GM12801 (cell line): Measurements from ENCODE around the gene ABAT.

Experiments
- CTCF ChIP-seq: IDR thresholded peaks from one replicate; pipeline ENCODE4 v1.5.1; 2011; ENCODE audit warnings: control low read depth; ENCODE audit not compliant: insufficient read length; ENCODE audit errors: extremely low read depth

The ABAT gene

DNA sequence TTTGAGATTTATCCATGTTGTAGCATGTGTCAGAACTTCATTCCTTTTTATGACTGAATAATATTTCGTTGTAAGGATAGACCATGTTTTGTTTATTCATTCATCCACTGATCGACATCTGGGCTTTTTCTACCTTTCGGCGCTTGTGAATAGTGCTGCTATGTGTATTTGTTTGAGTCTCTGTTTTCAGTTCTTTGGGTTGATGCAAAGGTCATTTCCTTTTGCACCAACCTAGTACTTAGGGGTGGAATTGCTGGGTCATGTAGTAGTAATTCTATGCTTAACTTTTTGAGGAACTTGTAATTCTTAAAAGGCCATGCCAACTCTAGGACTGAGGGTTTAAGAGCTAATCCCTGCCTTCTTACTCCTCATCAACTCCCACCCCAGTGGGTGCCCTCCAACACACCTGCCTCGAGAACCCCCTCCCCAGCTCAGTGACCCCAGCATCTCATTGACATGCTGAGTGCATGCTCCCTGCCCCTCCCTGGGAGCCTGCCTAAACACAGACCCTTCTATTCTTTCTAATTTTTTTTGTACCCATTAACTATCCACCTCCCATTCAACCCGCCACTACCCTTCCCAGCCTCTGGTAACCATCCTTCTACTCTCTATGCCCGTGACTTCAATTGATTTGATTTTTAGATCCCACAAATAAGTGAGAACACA lies 51.2 kb downstream of the ABAT start:
- TF ChIP-seq CTCF = no peak

- TF ChIP-seq CTCF = no peak
Observed at GRCh38 chr16:8727131-8727806, 52.9 kb downstream of the ABAT start.

- TF ChIP-seq CTCF = no peak
Observed at GRCh38 chr16:8727857-8728618, 53.6 kb downstream of the ABAT start.

DNA sequence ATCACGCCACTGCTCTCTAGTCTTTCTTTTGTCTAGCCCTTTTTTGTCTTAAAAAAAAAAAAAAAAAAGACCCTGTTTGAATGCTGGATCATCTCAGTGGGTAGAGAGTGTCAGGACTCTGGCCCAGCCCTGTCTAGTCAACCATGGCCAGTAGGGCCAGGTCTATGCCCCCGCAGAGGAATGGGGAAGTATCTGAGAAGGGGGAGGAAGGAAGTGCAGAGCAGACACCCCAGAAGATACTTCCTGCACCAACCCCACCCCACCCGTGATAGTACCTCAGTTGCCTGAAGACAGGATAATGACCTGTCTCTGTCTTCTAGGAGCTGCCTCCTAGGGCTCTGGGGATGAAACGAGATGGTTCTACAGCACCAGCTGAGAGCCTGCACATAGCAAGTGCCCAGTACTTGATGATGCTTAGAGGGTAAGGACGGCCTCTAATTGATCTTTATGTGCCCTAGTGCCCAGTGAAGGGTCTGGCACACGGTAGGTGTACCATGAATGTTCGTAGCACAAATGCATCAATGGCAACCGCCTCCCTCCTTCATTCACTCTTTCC lies 55.4 kb downstream of the ABAT start:
- no peak for TF ChIP-seq CTCF

GRCh38 chr16:8730335-8730915 lies 56.0 kb downstream of the ABAT start:
- TF ChIP-seq CTCF = no peak

- no peak for TF ChIP-seq CTCF
Observed at GRCh38 chr16:8733849-8734540, 59.6 kb downstream of the ABAT start.
